ENCODE data around the gene SYNGR1. TPM values are rescaled to one million over a fixed set of nuclear protein-coding genes. Genes with fewer than 3 reads are reported as not detected.

Gene SYNGR1
- total and polyA plus RNA-seq, 2 of the 8 experiments (the other 6 are each of a cell fraction or from before 2014, with no cell fraction given), result 32.5 to 84.7 TPM

DNA sequence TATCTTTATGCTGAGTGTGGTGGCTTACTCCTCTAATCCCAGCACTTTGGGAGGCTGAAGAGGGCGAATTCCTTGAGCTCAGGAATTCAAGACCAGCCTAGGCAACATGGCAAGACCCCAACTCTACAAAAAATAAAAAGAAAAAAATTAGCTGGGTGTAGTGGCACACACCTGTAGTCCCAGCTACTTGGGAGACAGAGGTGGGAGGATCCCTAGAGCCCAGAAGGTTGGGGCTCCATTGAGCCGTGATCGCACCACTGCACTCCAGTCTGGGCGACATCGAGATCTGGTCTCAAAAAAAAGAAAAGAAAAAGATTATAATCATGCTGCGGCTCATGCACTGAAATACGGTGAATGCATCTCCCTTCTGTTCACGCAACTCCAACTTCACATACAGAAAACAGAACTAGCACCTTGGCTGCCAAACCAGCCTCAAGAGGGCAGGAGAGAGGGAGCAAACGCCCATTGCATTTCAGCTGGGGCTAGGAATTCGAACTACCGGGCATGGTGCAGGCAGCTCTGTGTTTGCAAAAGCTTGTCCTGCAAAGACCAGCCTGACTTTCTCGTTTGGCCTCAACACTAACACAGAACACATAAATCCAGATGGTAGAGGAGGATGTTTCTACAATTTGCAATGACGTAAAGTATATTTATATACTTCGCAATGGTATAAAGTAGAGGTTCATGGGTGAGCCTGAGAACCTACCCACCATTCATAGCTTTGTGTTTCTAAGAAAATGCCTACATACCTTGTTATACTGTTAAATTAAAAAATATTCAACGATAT lies 6.3 kb upstream of the SYNGR1 start (continued):
- peak; percentile 19 for TF ChIP-seq ASH2L (IDR thresholded peaks at IDR 0.05; ENCODE audit: low read length)
- TF ChIP-seq SAP30 (IDR thresholded peaks at IDR 0.05; ENCODE audit: insufficient read depth, insufficient replicate concordance, low read length), result no peak
